ENCODE results near the gene MTERF1.

DNA sequence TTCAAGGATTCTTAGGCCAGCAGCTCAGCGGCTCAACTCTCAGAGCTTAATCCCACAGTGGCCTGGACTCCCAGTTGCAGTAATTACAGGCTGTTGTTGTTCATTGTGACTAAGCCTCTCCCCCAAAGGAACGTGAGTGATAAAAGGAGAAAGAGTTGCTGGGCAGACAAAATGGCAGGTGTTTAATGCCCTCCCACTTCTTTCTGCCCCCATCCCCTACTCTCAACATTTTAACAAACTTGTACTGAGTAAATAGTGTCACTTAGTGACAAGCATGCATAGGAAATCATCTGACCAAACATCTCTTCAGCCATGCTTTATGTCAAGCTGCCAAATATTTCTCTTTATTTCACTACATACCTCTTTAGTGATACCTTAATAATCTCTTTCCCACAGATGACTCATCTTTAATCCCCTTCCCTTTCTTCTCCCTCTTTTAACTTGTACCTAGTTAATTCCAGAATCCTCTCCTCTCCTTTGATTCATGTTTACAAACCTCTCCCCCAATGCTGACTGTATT is 12.4 kb upstream of the MTERF1 start:
- TF ChIP-seq, protein P1, sequence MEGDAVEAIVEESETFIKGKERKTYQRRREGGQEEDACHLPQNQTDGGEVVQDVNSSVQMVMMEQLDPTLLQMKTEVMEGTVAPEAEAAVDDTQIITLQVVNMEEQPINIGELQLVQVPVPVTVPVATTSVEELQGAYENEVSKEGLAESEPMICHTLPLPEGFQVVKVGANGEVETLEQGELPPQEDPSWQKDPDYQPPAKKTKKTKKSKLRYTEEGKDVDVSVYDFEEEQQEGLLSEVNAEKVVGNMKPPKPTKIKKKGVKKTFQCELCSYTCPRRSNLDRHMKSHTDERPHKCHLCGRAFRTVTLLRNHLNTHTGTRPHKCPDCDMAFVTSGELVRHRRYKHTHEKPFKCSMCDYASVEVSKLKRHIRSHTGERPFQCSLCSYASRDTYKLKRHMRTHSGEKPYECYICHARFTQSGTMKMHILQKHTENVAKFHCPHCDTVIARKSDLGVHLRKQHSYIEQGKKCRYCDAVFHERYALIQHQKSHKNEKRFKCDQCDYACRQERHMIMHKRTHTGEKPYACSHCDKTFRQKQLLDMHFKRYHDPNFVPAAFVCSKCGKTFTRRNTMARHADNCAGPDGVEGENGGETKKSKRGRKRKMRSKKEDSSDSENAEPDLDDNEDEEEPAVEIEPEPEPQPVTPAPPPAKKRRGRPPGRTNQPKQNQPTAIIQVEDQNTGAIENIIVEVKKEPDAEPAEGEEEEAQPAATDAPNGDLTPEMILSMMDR (IDR thresholded peaks at IDR 0.05 in 2 of 3, conservative IDR thresholded peaks at IDR 0.05 in 1 of 3; ENCODE audit: borderline replicate concordance in 1 of 3, insufficient read depth in 1 of 3, low read depth in 2 of 3, low read length in 2 of 3), result no peak
- no peak for TF ChIP-seq POLR2A (IDR thresholded peaks at IDR 0.05; ENCODE audit: borderline replicate concordance, extremely low read depth, insufficient read depth, insufficient read length)
- TF ChIP-seq, protein P2, sequence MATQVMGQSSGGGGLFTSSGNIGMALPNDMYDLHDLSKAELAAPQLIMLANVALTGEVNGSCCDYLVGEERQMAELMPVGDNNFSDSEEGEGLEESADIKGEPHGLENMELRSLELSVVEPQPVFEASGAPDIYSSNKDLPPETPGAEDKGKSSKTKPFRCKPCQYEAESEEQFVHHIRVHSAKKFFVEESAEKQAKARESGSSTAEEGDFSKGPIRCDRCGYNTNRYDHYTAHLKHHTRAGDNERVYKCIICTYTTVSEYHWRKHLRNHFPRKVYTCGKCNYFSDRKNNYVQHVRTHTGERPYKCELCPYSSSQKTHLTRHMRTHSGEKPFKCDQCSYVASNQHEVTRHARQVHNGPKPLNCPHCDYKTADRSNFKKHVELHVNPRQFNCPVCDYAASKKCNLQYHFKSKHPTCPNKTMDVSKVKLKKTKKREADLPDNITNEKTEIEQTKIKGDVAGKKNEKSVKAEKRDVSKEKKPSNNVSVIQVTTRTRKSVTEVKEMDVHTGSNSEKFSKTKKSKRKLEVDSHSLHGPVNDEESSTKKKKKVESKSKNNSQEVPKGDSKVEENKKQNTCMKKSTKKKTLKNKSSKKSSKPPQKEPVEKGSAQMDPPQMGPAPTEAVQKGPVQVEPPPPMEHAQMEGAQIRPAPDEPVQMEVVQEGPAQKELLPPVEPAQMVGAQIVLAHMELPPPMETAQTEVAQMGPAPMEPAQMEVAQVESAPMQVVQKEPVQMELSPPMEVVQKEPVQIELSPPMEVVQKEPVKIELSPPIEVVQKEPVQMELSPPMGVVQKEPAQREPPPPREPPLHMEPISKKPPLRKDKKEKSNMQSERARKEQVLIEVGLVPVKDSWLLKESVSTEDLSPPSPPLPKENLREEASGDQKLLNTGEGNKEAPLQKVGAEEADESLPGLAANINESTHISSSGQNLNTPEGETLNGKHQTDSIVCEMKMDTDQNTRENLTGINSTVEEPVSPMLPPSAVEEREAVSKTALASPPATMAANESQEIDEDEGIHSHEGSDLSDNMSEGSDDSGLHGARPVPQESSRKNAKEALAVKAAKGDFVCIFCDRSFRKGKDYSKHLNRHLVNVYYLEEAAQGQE (IDR thresholded peaks at IDR 0.05; ENCODE audit: low read depth), result no peak
- TF ChIP-seq, protein P3, sequence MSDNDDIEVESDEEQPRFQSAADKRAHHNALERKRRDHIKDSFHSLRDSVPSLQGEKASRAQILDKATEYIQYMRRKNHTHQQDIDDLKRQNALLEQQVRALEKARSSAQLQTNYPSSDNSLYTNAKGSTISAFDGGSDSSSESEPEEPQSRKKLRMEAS (IDR thresholded peaks at IDR 0.05), result no peak
- no peak for TF ChIP-seq ZNF274 (IDR thresholded peaks at IDR 0.05; ENCODE audit: low read depth, low read length)
- TF ChIP-seq EZH2 (IDR thresholded peaks at IDR 0.05), result no peak
- TF ChIP-seq POLR2AphosphoS5 (IDR thresholded peaks at IDR 0.05; ENCODE audit: low read depth, low read length), result no peak
- TF ChIP-seq, protein P4, sequence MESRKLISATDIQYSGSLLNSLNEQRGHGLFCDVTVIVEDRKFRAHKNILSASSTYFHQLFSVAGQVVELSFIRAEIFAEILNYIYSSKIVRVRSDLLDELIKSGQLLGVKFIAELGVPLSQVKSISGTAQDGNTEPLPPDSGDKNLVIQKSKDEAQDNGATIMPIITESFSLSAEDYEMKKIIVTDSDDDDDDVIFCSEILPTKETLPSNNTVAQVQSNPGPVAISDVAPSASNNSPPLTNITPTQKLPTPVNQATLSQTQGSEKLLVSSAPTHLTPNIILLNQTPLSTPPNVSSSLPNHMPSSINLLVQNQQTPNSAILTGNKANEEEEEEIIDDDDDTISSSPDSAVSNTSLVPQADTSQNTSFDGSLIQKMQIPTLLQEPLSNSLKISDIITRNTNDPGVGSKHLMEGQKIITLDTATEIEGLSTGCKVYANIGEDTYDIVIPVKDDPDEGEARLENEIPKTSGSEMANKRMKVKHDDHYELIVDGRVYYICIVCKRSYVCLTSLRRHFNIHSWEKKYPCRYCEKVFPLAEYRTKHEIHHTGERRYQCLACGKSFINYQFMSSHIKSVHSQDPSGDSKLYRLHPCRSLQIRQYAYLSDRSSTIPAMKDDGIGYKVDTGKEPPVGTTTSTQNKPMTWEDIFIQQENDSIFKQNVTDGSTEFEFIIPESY (IDR thresholded peaks at IDR 0.05; ENCODE audit: extremely low read depth, insufficient replicate concordance, low read length), result no peak
- TF ChIP-seq, protein P5, sequence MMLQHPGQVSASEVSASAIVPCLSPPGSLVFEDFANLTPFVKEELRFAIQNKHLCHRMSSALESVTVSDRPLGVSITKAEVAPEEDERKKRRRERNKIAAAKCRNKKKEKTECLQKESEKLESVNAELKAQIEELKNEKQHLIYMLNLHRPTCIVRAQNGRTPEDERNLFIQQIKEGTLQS (IDR thresholded peaks at IDR 0.05), result no peak
